PC-9 (cell line): Measurements from ENCODE around the gene CSE1L. TPM values are rescaled to one million over a fixed set of nuclear protein-coding genes. Genes with fewer than 3 reads are reported as not detected.

Experiments
- BruUV-seq: library from RNA; stranded (reverse); fragments of 400-500 nt; replicated peaks from 2 replicates; lab custom pipeline; 2021; lab: Mats Ljungman, UMichigan
- CTCF ChIA-PET: fragments of 300-600 bp; sonication (Branson Sonifier 250); formaldehyde crosslinking; loops from one replicate; lab custom pipeline; 2022; ENCODE audit warnings: antibody characterized with exemption; lab: Charles Lee
- POLR2A ChIA-PET: fragments of 300-600 bp; sonication (Branson Sonifier 250); formaldehyde crosslinking; loops from one replicate; lab custom pipeline; 2022; ENCODE audit warnings: antibody characterized with exemption; ENCODE audit not compliant: unreplicated experiment; lab: Charles Lee
- DNase-seq, 2 experiments: peaks; one replicate each; pipeline versions ENCODE4 v3.0.0 to v3.0.0-alpha.2; 2015 to 2022; ENCODE audit warnings: mixed read lengths in 1 of 2
- H2AFZ ChIP-seq: fragments of 200-600 bp; sonication (generic); 2 replicates; pipeline ENCODE4 v1.8.1; 2017; ENCODE audit warnings: antibody characterized with exemption
- H3F3A ChIP-seq: fragments of 200-600 bp; sonication (generic); 2 replicates; pipeline ENCODE4 v1.8.1; 2017; ENCODE audit warnings: antibody characterized with exemption, mild to moderate bottlenecking, low read depth; ENCODE audit not compliant: insufficient read depth
- H3K27ac ChIP-seq: fragments of 200-600 bp; sonication (generic); 2 replicates; pipeline ENCODE4 v1.6.1; 2016; ENCODE audit warnings: mixed run types
- H3K27me3 ChIP-seq: fragments of 200-600 bp; sonication (generic); 2 replicates; pipeline ENCODE4 v1.6.1; 2016; ENCODE audit warnings: low read depth, mixed run types; ENCODE audit not compliant: insufficient read depth
- H3K36me3 ChIP-seq: fragments of 200-600 bp; sonication (generic); 2 replicates; pipeline ENCODE4 v1.6.1; 2016; ENCODE audit warnings: low read depth, mixed run types
- H3K4me1 ChIP-seq: fragments of 200-600 bp; sonication (generic); replicated peaks from 2 replicates; pipeline ENCODE4 v1.6.1; 2016; ENCODE audit warnings: mixed run types; ENCODE audit not compliant: insufficient read depth
- H3K4me2 ChIP-seq: fragments of 200-600 bp; sonication (generic); 2 replicates; pipeline ENCODE4 v1.6.1; 2017; ENCODE audit warnings: mixed run types
- H3K4me3 ChIP-seq: fragments of 200-600 bp; sonication (generic); 2 replicates; pipeline ENCODE4 v1.6.1; 2016; ENCODE audit warnings: mixed run types
- H3K79me2 ChIP-seq: fragments of 200-600 bp; sonication (generic); 2 replicates; pipeline ENCODE4 v1.6.1; 2017; ENCODE audit warnings: low read depth, mixed run types
- H3K9me2 ChIP-seq: fragments of 200-600 bp; sonication (generic); 2 replicates; pipeline ENCODE4 v1.8.1; 2017; ENCODE audit warnings: mild to moderate bottlenecking; ENCODE audit not compliant: insufficient read depth
- H3K9me3 ChIP-seq: fragments of 200-600 bp; sonication (generic); 2 replicates; pipeline ENCODE4 v1.8.1; 2016; ENCODE audit warnings: low read depth; ENCODE audit not compliant: insufficient read depth
- H4K20me1 ChIP-seq: fragments of 200-600 bp; sonication (generic); 2 replicates; pipeline ENCODE4 v1.8.1; 2017; ENCODE audit not compliant: insufficient read depth
- CTCF ChIP-seq: fragments of 200-600 bp; sonication (generic); conservative IDR thresholded peaks from 2 replicates; pipeline ENCODE4 v1.6.1; 2017; ENCODE audit warnings: mixed run types, antibody characterized with exemption, mild to moderate bottlenecking, moderate library complexity
- EZH2 ChIP-seq: fragments of 200-600 bp; sonication (generic); IDR thresholded peaks from 2 replicates; pipeline ENCODE4 v1.8.0; 2017; ENCODE audit warnings: antibody characterized with exemption, low read depth
- intact Hi-C: fragments of 100-400 bp; cut with micrococcal nuclease; formaldehyde crosslinking; loops from one replicate; pipeline ENCODE4 v1.10.0; 2022; ENCODE audit not compliant: unreplicated experiment
- total RNA-seq: library from RNA; stranded (reverse); gene quantifications from 2 replicates; pipeline ENCODE4 v1.2.3, GENCODE V29; 2021

CSE1L gene
- total RNA-seq, 1 experiment from 2014 or later, result 132 TPM

- Histone ChIP-seq H3F3A (peaks cover 1% of the 10 kb centered on the region; the same call in 1 of the 2 replicates), H3K4me2 (peak overlapping the region; percentile 95), H3K9me3 (no peaks in the 10 kb centered on the region), H3K9me2 (no peaks in the 10 kb centered on the region), H3K4me3 (peak overlapping the region; percentile 96), H3K27ac (peak overlapping the region; percentile 62), H3K79me2 (peaks cover 40% of the 10 kb centered on the region), H2AFZ (peak overlapping the region; percentile 87), H3K27me3 (no peaks in the 10 kb centered on the region), H3K4me1 (peaks cover 19% of the 10 kb centered on the region), H3K36me3 (peaks cover 20% of the 10 kb centered on the region), H4K20me1 (peaks cover 28% of the 10 kb centered on the region)
- no peak for TF ChIP-seq CTCF
- TF ChIP-seq EZH2, result no peak
- ChIA-PET POLR2A (interaction anchor here (0.5 to 1.0 kb wide), 2 partner anchors 8 to 63 kb away, joined by 4 to 7 read pairs; no protein-coding TSS in a partner anchor), CTCF (interaction anchor here (0.6 kb wide), 1 partner anchor 94 kb away, joined by 3 read pairs; no protein-coding TSS in a partner anchor)
- DNase-seq, result peak in 1 of 2 experiments; percentile 6
- BruUV-seq, result TSS peak; percentile 82
- intact Hi-C loops, result loop anchor here (10.0 kb wide), 1 partner anchor 411 kb away; no protein-coding TSS in a partner anchor
These were observed 549 bp upstream of the CSE1L start for GRCh38 chr20:49045440-49046086.

- Histone ChIP-seq H2AFZ (no peak overlapping the region), H3K4me2 (no peak overlapping the region), H3K27ac (no peak overlapping the region), H3K4me3 (no peak overlapping the region), H3K36me3 (peaks cover 42% of the 10 kb centered on the region), H3K4me1 (peaks cover 15% of the 10 kb centered on the region), H3K27me3 (no peaks in the 10 kb centered on the region), H3K79me2 (peaks cover 100% of the 10 kb centered on the region), H3F3A (peaks cover 15% of the 10 kb centered on the region; the same call in 1 of the 2 replicates), H3K9me2 (no peaks in the 10 kb centered on the region), H4K20me1 (peaks cover 92% of the 10 kb centered on the region), H3K9me3 (no peaks in the 10 kb centered on the region)
- TF ChIP-seq EZH2 (no peak), CTCF (no peak)
- no peak for DNase-seq
- POLR2A ChIA-PET, result no interaction called here
- intact Hi-C loops, result no loop called here
- BruUV-seq, result no TSS peak
- CTCF ChIA-PET, result no interaction called here
These were observed 6.2 kb downstream of the CSE1L start for GRCh38 chr20:49052334-49052733.

GRCh38 chr20:49054056-49054643 lies 8.0 kb downstream of the CSE1L start:
- Histone ChIP-seq H3K79me2 (peaks cover 100% of the 10 kb centered on the region), H3K36me3 (peaks cover 38% of the 10 kb centered on the region), H2AFZ (no peak overlapping the region), H3K4me1 (no peaks in the 10 kb centered on the region; the same call in 1 of the 2 replicates), H4K20me1 (peaks cover 87% of the 10 kb centered on the region), H3K9me2 (no peaks in the 10 kb centered on the region), H3K27ac (peak overlapping the region; percentile 17; the same call in 1 of the 2 replicates), H3K9me3 (no peaks in the 10 kb centered on the region), H3K27me3 (no peaks in the 10 kb centered on the region), H3F3A (peaks cover 15% of the 10 kb centered on the region; the same call in 1 of the 2 replicates), H3K4me2 (no peak overlapping the region), H3K4me3 (no peak overlapping the region)
- DNase-seq, result no peak
- intact Hi-C loops, result no loop called here
- POLR2A ChIA-PET, result no interaction called here
- TF ChIP-seq CTCF, result no peak
- no peak for TF ChIP-seq EZH2
- BruUV-seq, result no TSS peak
- CTCF ChIA-PET, result no interaction called here
